HG03175 (cell line): ENCODE data around the gene FAM120A.
"Not testable (repeated sequence)": the region's sequence is repeated elsewhere in the genome, so short reads cannot be mapped to it uniquely, and the experiment has no call there.

Experiments used
- ATAC-seq: cut with Tn5 transposase; IDR thresholded peaks from one replicate; pipeline ENCODE4 v1.9.1; 2021; ENCODE audit warnings: mild to moderate bottlenecking, moderate library complexity; ENCODE audit not compliant: unreplicated experiment

Gene FAM120A

GRCh38 chr9:93505541-93506132 is 54.2 kb downstream of the FAM120A start:
- ATAC-seq: no peak

GRCh38 chr9:93507768-93508167 is 56.3 kb downstream of the FAM120A start:
- ATAC-seq: no peak

- ATAC-seq: no peak
Measured at GRCh38 chr9:93508207-93508606, 56.7 kb downstream of the FAM120A start.

GRCh38 chr9:93509084-93509483 is 57.6 kb downstream of the FAM120A start:
- ATAC-seq: no peak

GRCh38 chr9:93510041-93510440 is 58.6 kb downstream of the FAM120A start:
- ATAC-seq: no peak

GRCh38 chr9:93511228-93511627 is 59.7 kb downstream of the FAM120A start:
- not testable (repeated sequence) for ATAC-seq

- ATAC-seq: peak; percentile 56
Measured at GRCh38 chr9:93512170-93512812, 60.8 kb downstream of the FAM120A start.

GRCh38 chr9:93513606-93514005 is 62.1 kb downstream of the FAM120A start:
- no peak for ATAC-seq

GRCh38 chr9:93517331-93517730 is 65.8 kb downstream of the FAM120A start:
- no peak for ATAC-seq

- no peak for ATAC-seq
Measured at GRCh38 chr9:93520523-93520922, 69.0 kb downstream of the FAM120A start.

GRCh38 chr9:93522736-93523135 is 71.3 kb downstream of the FAM120A start:
- ATAC-seq: no peak

GRCh38 chr9:93523518-93524144 is 72.1 kb downstream of the FAM120A start:
- ATAC-seq: no peak

GRCh38 chr9:93525476-93525875 is 74.0 kb downstream of the FAM120A start:
- no peak for ATAC-seq

GRCh38 chr9:93531374-93531773 is 79.9 kb downstream of the FAM120A start:
- ATAC-seq: no peak

GRCh38 chr9:93532141-93532540 is 80.7 kb downstream of the FAM120A start:
- ATAC-seq: no peak

- ATAC-seq: no peak
Measured at GRCh38 chr9:93533863-93534262, 82.4 kb downstream of the FAM120A start.

GRCh38 chr9:93536167-93536566 is 84.7 kb downstream of the FAM120A start:
- no peak for ATAC-seq

GRCh38 chr9:93536874-93537273 is 85.4 kb downstream of the FAM120A start:
- no peak for ATAC-seq

GRCh38 chr9:93540305-93540704 is 88.8 kb downstream of the FAM120A start:
- ATAC-seq: no peak

GRCh38 chr9:93541005-93541404 is 89.5 kb downstream of the FAM120A start:
- ATAC-seq: no peak

GRCh38 chr9:93541581-93542349 is 90.3 kb downstream of the FAM120A start:
- no peak for ATAC-seq

GRCh38 chr9:93543117-93543516 is 91.6 kb downstream of the FAM120A start:
- ATAC-seq: no peak
